Keratinocyte (primary cell): ENCODE measurements around the gene LUZP1.

Source experiments
- EZH2 ChIP-seq: IDR thresholded peaks from one replicate; pipeline ENCODE4 v1.6.1; 2012; ENCODE audit warnings: inconsistent platforms, mild to moderate bottlenecking, low read length, moderate library complexity
- TF ChIP-seq, protein P1 (sequence below), 3 experiments: IDR thresholded peaks in 1 of 3; conservative IDR thresholded peaks in 1 of 3; optimal IDR thresholded peaks in 1 of 3; 2 replicates in 2 of 3; 3 replicates in 1 of 3; pipeline versions ENCODE3 to v1.5.1; 2011; ENCODE audit warnings: low read length in 3 of 3, mild to moderate bottlenecking in 3 of 3, moderate library complexity in 2 of 3, control low read depth in 1 of 3, inconsistent platforms in 1 of 3; ENCODE audit not compliant: insufficient read depth in 2 of 3; ENCODE audit errors: extremely low read depth in 1 of 3

DNA sequence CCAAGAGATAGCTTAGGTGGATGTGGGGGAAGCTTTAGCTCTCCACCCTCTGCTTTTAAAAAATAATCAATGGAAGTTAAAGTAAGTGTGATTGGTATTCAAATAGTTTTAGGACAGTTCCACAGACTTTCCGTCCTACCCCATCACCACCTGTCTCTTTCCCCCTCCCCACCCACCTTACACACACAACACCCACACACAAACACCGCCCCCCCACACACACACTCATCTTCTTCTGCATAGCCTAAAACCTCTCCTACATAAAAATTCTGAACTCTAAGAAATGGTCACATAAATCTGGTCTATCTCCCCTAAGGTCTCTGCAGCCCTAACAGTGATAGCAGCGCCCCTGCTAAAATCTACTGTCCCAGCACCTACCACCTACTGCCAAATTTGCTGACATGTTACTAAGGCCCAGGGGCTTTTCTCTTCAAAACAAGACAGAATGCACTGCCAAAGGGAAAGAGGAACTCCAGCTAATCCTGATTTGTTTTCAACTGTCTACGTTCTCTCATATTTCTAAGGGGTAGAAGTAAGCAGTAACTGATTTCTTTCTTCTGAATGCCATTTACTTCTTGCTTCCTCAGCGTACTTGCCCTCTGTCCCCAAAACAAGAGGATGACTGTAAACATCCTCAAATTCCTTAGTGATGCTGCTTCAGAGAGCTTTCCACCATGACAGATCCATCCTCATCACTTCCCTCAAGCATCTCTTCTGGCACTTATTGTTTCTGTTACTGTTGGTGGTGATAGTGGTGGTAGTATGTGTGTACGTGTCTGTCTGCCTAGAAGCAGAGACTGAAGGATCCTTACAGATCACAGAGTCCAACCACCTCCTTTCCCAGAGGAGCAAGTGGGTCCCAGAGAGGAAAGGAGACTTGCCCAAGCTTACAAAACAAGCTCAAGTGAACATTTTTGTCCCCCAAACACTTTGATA lies 56.8 kb downstream of the LUZP1 start:
- TF ChIP-seq, protein P1, sequence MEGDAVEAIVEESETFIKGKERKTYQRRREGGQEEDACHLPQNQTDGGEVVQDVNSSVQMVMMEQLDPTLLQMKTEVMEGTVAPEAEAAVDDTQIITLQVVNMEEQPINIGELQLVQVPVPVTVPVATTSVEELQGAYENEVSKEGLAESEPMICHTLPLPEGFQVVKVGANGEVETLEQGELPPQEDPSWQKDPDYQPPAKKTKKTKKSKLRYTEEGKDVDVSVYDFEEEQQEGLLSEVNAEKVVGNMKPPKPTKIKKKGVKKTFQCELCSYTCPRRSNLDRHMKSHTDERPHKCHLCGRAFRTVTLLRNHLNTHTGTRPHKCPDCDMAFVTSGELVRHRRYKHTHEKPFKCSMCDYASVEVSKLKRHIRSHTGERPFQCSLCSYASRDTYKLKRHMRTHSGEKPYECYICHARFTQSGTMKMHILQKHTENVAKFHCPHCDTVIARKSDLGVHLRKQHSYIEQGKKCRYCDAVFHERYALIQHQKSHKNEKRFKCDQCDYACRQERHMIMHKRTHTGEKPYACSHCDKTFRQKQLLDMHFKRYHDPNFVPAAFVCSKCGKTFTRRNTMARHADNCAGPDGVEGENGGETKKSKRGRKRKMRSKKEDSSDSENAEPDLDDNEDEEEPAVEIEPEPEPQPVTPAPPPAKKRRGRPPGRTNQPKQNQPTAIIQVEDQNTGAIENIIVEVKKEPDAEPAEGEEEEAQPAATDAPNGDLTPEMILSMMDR (optimal IDR thresholded peaks at IDR 0.05 in 1 of 3, IDR thresholded peaks at IDR 0.05 in 1 of 3, conservative IDR thresholded peaks at IDR 0.05 in 1 of 3; ENCODE audit: extremely low read depth in 1 of 3, insufficient read depth in 2 of 3, low read length in 3 of 3): no peak
- TF ChIP-seq EZH2: no peak
